Stimulated activated CD4-positive, alpha-beta T cell treated with anti-CD3 and anti-CD28 coated beads, Interleukin-15, amount 100 ng/mL, for 48 hours (primary cell): ENCODE measurements around the gene OASL.
A peak's percentile ranks its signal among the peaks of the same experiment; 100 is the strongest.
"Not testable (repeated sequence)": the region's sequence is repeated elsewhere in the genome, so short reads cannot be mapped to it uniquely, and the experiment has no call there.

Source experiments
- DNase-seq, 2 donors: peaks; one replicate each; pipeline ENCODE4 v3.0.0-alpha.2; 2020; ENCODE audit warnings: low read depth in 2 of 2

Gene OASL

DNA sequence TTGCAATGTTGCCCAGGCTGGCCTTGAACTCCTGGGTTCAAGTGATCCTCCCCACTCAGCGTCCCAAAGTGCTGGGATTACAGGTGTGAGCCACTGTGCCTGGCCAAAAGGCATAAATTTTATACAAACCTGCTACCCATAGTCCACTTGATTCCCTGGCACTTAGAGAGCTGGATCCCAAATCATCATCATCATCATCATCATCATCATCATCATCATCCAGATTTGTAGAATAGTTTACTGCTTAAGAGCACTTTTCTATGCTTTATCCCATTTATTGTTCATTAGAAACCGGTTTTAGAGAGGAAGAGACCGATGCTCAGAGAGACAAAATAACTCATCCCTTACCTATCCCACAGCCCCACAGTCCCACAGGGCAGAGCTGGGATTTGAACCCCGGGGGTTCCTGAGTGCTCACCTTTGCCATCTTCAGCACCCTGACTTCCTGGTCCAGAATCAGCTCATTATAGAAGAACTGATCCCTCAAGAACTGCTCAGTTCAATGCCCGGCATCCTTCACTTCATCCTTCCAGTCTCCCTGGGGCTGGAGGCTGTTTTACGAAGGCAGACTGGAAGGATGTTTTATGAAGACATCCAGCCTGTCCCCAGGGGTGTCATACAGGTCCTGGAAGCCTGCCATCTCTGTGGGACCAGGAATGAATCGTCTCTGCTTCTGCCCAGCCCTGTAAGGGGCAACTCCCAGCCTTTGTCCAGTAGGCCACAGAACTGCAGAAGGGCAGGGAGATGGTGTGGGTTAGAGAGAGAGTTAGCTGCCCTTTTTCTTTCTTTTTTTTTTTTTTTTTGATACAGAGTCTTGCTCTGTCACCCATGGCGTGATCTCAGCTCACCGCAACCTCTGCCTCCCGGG, 20.2 kb upstream of the OASL start:
- no peak for DNase-seq

DNA sequence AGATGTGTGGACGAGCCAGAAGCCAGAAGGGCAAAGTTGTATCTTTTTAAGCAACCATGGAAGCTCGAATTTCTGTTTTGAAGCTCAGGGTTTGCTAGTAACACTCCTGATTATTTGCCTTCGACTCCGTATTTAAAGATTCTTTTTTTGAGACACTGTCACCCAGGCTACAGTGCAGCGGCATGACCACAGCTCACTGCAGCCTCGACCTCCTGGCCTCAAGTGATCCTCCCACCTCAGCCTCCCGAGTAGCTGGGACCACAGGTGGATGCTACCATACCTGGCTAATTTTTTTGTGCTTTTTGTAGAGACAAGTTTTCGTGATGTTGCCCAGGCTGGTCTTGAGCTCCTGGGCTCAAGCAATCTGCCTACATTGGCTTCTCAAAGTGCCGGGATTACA, 18.7 kb upstream of the OASL start:
- DNase-seq: no peak

GRCh38 chr12:121053706-121054105, 14.7 kb upstream of the OASL start:
- no peak for DNase-seq

DNA sequence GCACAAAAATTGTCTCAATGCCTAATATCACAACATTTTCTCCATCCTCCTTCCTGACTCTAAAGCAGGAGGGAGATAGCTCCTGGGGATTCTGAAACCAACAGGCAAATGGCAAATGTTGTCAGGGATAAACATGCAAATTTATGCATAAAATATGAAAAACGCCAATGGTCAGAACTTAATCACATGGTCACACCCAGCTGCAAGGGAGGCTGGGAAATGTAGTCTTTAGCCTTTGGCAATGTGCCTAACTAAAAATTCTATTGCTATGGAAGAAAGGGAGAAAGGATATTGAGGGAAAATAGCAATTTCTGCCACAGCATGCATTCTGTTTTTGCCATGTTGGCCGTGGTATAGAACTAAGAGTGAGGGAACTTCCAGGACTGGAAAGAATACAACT, 11.7 kb upstream of the OASL start:
- DNase-seq: no peak

- no peak for DNase-seq
These were observed 9.4 kb upstream of the OASL start for GRCh38 chr12:121048442-121048841.

- not testable (repeated sequence) for DNase-seq
These were observed 8.4 kb upstream of the OASL start for GRCh38 chr12:121047400-121047799.

GRCh38 chr12:121043067-121043466, 4.0 kb upstream of the OASL start:
- no peak for DNase-seq

GRCh38 chr12:121036810-121037326, 2.2 kb downstream of the OASL start:
- peak in 1 of 2 donors; percentile 45 for DNase-seq

DNA sequence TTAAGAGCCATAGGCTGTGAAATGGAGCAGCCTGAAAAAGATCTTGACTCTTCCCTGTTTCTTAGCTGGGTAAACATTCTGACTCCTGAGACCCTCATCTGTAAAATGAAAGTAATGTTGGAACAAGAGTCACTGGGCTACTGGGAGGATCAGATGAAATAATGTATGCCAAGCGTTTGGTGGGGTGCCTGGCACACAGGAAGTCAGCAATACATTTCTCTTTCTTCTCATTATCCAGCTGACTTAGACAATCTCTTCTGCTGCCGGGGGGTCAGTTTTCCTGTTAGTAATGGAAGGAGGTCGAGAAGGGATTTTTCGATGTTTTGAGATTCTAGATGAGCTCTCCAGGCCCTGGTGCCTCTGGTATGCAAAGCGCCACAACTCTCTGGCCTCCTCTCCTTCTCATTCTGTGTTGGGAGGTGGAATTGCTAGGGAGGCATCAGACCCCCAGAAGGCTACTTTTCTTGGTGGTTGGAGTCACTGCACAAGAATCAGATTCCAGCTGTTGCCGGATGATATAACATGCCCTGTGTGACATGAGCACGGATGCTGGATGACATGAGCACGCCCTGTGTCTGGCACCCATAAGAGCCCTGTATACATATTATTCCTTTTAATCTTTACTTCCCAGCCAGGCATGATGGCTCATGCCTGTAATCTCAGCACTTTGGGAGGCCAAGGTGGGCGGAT, 4.3 kb downstream of the OASL start:
- DNase-seq: no peak

DNA sequence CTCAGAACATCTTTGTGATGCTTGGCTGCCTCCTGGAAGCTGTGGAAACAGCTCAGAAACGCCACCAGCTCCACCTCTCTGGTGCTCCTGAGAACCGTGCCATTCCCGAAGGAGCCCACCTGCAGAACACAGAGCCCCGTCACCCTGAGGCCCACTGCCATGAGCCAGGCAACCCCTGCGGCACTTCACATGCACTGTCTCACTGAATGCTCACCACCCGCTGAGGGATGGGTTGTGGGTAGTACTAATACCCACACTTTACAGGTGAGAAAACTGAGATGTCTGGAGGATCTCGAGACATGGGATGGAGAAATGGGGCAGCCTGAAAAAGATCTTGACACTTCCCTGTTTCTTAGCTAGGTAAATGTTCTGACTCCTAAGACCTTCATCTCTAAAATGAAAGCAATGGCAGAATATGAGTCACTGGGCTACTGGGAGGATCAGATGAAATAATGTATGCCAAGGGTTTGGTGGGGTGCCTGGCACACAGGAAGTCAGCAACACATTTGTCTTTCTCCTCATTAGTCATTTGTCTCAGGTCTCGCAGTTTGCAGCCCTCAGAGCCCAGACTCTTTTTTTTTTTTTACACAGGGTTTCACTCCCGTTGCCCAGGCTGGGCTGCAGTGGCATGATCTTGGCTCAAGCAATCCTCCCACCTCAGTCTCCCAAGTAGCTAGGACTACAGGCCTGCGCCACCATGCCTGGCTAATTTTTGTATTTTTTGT, 5.3 kb downstream of the OASL start:
- peak in 1 of 2 donors; percentile 40 for DNase-seq

DNA sequence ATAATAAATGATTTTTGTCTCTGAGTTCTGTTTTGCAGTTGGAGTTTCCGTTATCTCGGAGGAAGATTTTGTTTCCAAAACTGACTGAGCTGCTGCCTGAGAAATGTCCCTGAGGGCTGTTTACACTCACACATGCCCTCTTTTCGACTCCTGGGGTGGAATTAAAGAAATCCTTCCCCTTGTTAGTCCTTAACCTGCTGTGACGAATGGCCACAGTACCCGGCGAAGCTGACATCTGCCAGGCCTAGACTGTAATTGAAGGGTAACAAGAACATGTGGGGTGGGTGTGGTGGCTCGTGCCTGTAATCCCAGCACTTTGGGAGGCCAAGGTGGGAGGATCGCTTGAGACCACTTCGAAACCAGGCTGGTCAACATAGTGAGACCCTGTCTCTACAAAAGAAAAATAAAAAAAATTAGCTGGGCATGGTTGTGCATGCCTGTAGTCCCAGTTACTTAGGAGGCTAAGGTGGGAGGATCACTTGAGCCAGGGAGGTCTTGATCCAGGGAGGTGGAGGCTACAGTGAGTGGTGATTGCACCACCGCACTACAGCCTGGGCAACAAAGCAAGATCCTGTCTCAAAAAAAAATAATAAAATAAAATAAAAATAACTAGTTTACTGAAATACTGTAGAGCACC, 8.4 kb downstream of the OASL start:
- DNase-seq: no peak

- DNase-seq: no peak
These were observed 12.6 kb downstream of the OASL start for GRCh38 chr12:121026274-121027045.

GRCh38 chr12:121025442-121026226, 13.4 kb downstream of the OASL start:
- DNase-seq: no peak

DNA sequence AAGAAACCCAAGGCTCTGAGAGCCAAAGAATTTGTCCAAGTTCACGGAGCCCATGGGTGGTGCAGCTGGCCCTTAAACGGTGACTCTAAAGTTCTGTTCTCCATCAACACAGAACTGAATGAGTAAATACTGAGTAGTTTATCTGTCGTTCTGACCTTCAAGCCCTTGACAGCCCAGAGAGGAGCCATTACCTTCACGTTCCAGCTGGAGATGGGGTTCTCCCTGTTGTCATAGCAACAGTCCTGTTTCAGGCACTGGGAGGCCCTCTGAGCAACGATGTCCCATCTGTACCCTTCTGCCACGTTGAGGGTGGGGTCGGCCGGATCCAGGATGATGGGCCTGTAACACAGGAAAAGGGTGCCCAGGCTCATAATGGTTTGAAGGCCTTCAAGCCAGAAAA, 15.2 kb downstream of the OASL start:
- DNase-seq: no peak

DNA sequence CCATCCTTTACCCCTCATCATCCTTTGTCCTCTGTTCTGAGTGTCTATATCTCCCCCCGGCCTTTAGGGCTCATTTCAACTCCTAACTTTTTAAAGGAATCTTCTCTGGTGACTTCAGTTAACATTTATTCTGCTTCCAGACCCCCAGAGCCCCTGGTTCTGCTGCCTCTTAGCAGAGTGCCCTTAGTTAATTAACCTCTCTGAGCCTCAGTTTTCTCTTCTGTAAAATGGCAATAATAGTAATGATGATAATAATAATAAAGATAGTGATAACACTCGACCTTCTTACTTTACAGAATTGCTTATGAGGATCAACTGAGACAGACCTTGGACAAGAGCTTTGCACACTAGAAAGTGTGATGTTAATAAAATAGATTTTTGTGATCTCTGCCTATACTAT, 16.3 kb downstream of the OASL start:
- DNase-seq: no peak

GRCh38 chr12:121021754-121022153, 17.3 kb downstream of the OASL start:
- DNase-seq: no peak

DNA sequence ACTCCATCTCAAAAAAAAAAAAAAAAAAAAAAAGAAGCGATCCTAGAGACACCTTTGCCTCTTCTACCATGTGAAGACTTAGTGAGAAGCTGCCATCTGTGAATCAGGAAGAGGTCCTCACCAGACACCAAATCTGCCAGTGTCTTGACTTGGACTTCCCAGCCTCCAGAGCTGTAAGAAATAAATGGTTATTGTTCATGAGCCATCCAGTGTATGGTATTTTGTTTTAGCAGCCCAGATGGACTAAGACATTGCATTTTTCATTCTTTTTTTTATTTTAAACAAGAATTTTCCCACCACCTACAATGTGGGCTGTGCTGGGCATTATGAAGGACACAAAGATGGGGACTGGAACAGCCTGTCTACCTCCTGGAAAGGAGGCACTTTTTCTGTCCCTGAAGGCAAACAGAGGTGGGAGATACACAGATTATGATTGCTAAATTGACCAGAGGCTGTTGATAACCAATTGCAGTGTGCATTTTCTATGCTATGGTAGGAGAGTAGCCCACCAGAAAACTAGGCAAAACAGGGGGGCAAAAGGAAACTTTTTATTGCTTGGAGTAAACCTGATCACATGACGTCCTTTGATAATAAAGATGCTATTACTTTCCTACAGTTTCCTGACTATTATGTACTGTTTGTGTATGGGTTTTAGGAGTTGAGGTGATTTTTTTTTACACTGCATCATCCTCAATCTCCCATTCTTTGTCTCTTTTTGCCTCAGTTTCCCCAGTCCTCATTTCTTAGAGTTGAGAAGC, 20.0 kb downstream of the OASL start:
- no peak for DNase-seq

- DNase-seq: no peak
These were observed 21.0 kb downstream of the OASL start for GRCh38 chr12:121017966-121018491.
